Hepatocyte (in vitro differentiated cells): ENCODE results near the gene DPH2. TPM values are rescaled to one million over a fixed set of nuclear protein-coding genes. Genes with fewer than 3 reads are reported as not detected.

ENCODE experiments used
- DNase-seq: peaks from one replicate; pipeline ENCODE4 v3.0.0-alpha.2; 2016; ENCODE audit warnings: low spot score
- H2AFZ ChIP-seq: fragments of 200-600 bp; sonication (generic); 2 replicates; pipeline ENCODE4 v1.6.0; 2016; ENCODE audit warnings: antibody characterized with exemption, mild to moderate bottlenecking
- H3K27ac ChIP-seq: fragments of 200-600 bp; sonication (generic); 2 replicates; pipeline ENCODE4 v1.5.1; 2016; ENCODE audit warnings: mild to moderate bottlenecking
- H3K27me3 ChIP-seq: fragments of 200-600 bp; sonication (generic); 2 replicates; pipeline ENCODE4 v1.6.1; 2016
- H3K36me3 ChIP-seq: fragments of 200-600 bp; sonication (generic); replicated peaks from 2 replicates; pipeline ENCODE4 v1.5.1; 2016; ENCODE audit warnings: low read depth; ENCODE audit not compliant: insufficient read depth
- H3K4me1 ChIP-seq: fragments of 200-600 bp; sonication (generic); 2 replicates; pipeline ENCODE4 v1.5.1; 2016; ENCODE audit warnings: mild to moderate bottlenecking, moderate library complexity; ENCODE audit not compliant: insufficient read depth
- H3K4me2 ChIP-seq: fragments of 200-600 bp; sonication (generic); 2 replicates; pipeline ENCODE4 v1.6.0; 2016
- H3K4me3 ChIP-seq: fragments of 200-600 bp; sonication (generic); 2 replicates; pipeline ENCODE4 v1.5.1; 2016; ENCODE audit warnings: mild to moderate bottlenecking
- H3K79me2 ChIP-seq: fragments of 200-600 bp; sonication (generic); 2 replicates; pipeline ENCODE4 v1.6.0; 2017; ENCODE audit warnings: mild to moderate bottlenecking
- H3K9me2 ChIP-seq: fragments of 200-600 bp; sonication (generic); replicated peaks from 2 replicates; pipeline ENCODE4 v1.6.0; 2017; ENCODE audit warnings: mild to moderate bottlenecking; ENCODE audit not compliant: insufficient read depth
- H3K9me3 ChIP-seq: fragments of 200-600 bp; sonication (generic); 2 replicates; pipeline ENCODE4 v1.5.1; 2016; ENCODE audit warnings: low read depth, mild to moderate bottlenecking
- H4K20me1 ChIP-seq: fragments of 200-600 bp; sonication (generic); 2 replicates; pipeline ENCODE4 v1.6.0; 2016; ENCODE audit warnings: mild to moderate bottlenecking; ENCODE audit not compliant: insufficient read depth, poor library complexity, severe bottlenecking
- EZH2 ChIP-seq: fragments of 200-600 bp; sonication (generic); IDR thresholded peaks from 2 replicates; pipeline ENCODE4 v1.6.1; 2016; ENCODE audit warnings: antibody characterized with exemption, mild to moderate bottlenecking, borderline replicate concordance
- EZH2phosphoT487 ChIP-seq: fragments of 200-600 bp; sonication (generic); IDR thresholded peaks from one replicate; pipeline ENCODE4 v1.6.1; 2018; ENCODE audit warnings: antibody characterized with exemption, mild to moderate bottlenecking, low read depth, moderate library complexity; ENCODE audit not compliant: unreplicated experiment, severe bottlenecking
- WGBS: methylation state at CpG from one replicate; pipeline ENCODE4 v1.1.6; 2016; ENCODE audit warnings: low lambda C conversion rate; ENCODE audit errors: missing lambda C conversion rate; 5-methylcytosine and 5-hydroxymethylcytosine counted together
- polyA plus RNA-seq: library from polyadenylated mRNA; unstranded; fragments of >200 nt; fragmentation: Nextera tagmentation; extraction: Ambion mirVana; gene quantifications from 2 replicates; pipeline ENCODE4 v1.2.1, GENCODE V29; 2016
- total RNA-seq: library from RNA; depleted of rRNA; stranded (reverse); fragments of >200 nt; gene quantifications from 2 replicates; pipeline ENCODE4 v1.2.3, GENCODE V29; 2014
- TF ChIP-seq, protein P1 (sequence below): fragments of 200-600 bp; sonication (generic); IDR thresholded peaks from 2 replicates; pipeline ENCODE4 v1.5.1; 2016; ENCODE audit warnings: antibody characterized with exemption, mild to moderate bottlenecking; ENCODE audit not compliant: poor library complexity

Gene DPH2
- total and polyA plus RNA-seq, 2 experiments from 2014 or later = 18.6 to 21.5 TPM

DNA sequence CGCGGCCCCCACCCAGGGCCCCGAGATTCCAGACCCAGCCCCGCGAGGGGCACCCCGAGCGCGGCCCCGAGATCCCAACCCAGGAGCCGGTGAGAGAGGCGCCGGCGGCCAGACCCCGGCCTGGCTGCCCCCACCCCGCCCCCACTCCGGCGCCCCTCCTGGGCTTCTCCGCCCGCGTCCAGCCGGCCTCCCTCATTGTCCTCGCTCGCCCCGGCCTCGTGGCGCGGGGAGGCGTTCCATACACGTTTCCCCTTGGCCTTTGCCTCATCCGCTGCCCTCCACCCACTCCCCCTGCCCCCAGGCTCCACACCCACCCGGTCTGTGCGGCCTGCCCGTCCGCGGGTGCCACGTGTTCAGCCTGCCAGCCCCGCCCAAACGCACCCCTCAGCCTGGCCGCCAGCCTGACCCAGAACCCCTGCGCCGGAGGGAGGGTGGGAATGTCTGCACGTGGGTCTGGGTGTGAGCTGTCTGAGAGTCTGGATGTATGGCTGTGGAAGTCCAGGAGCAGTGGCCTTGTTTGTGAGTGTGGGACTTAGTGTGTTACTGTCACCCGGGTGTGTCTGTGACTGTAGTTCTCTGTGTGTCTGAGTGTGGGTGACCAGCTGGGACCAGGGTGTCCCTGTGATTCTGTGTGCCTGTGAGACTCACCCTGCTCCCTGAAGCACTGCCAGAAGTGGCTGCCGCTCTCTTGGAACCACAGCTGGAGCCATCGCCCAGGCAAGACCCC, 9.9 kb downstream of the DPH2 start:
- Histone ChIP-seq H3K27ac (peak overlapping the region; percentile 79), H3K79me2 (peaks cover 53% of the 10 kb centered on the region), H3K36me3 (no peaks in the 10 kb centered on the region), H3K9me2 (no peaks in the 10 kb centered on the region), H2AFZ (peak overlapping the region; percentile 52), H3K9me3 (no peaks in the 10 kb centered on the region), H3K4me1 (peaks cover 35% of the 10 kb centered on the region), H3K27me3 (no peaks in the 10 kb centered on the region), H4K20me1 (peaks cover 30% of the 10 kb centered on the region), H3K4me3 (peak overlapping the region; percentile 70), H3K4me2 (peak overlapping the region; percentile 99)
- peak; percentile 77 for DNase-seq
- 9% methylated on average over 18 of the region's 45 CpGs for WGBS
- TF ChIP-seq EZH2 (no peak), EZH2phosphoT487 (no peak)
- TF ChIP-seq, protein P1, sequence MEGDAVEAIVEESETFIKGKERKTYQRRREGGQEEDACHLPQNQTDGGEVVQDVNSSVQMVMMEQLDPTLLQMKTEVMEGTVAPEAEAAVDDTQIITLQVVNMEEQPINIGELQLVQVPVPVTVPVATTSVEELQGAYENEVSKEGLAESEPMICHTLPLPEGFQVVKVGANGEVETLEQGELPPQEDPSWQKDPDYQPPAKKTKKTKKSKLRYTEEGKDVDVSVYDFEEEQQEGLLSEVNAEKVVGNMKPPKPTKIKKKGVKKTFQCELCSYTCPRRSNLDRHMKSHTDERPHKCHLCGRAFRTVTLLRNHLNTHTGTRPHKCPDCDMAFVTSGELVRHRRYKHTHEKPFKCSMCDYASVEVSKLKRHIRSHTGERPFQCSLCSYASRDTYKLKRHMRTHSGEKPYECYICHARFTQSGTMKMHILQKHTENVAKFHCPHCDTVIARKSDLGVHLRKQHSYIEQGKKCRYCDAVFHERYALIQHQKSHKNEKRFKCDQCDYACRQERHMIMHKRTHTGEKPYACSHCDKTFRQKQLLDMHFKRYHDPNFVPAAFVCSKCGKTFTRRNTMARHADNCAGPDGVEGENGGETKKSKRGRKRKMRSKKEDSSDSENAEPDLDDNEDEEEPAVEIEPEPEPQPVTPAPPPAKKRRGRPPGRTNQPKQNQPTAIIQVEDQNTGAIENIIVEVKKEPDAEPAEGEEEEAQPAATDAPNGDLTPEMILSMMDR = no peak

- WGBS = 72% methylated on average over 13 of the region's 13 CpGs
- H3K9me3 ChIP-seq = no peaks in the 10 kb centered on the region
- peaks cover 35% of the 10 kb centered on the region for H3K4me1 ChIP-seq
- H3K9me2 ChIP-seq = no peaks in the 10 kb centered on the region
- no peaks in the 10 kb centered on the region for H3K27me3 ChIP-seq
- H2AFZ ChIP-seq = no peak overlapping the region
- DNase-seq = no peak
- peaks cover 28% of the 10 kb centered on the region for H4K20me1 ChIP-seq
- H3K27ac ChIP-seq = peak overlapping the region; percentile 79
- H3K4me3 ChIP-seq = no peak overlapping the region
- H3K79me2 ChIP-seq = peaks cover 47% of the 10 kb centered on the region
- TF ChIP-seq EZH2 (no peak), EZH2phosphoT487 (no peak)
- TF ChIP-seq, protein P1 = no peak
- H3K4me2 ChIP-seq = peak overlapping the region; percentile 99
- no peaks in the 10 kb centered on the region for H3K36me3 ChIP-seq
Observed at GRCh38 chr1:43980255-43981134, 10.7 kb downstream of the DPH2 start.

- Histone ChIP-seq H3K79me2 (peaks cover 40% of the 10 kb centered on the region), H3K4me3 (no peak overlapping the region), H3K36me3 (no peaks in the 10 kb centered on the region), H3K27ac (no peak overlapping the region), H3K9me3 (no peaks in the 10 kb centered on the region), H3K4me2 (peak overlapping the region; percentile 99), H3K4me1 (peaks cover 29% of the 10 kb centered on the region), H4K20me1 (peaks cover 21% of the 10 kb centered on the region), H3K27me3 (no peaks in the 10 kb centered on the region), H3K9me2 (no peaks in the 10 kb centered on the region), H2AFZ (no peak overlapping the region)
- no peak for DNase-seq
- 90% methylated on average over 20 of the region's 20 CpGs for WGBS
- TF ChIP-seq, protein P1 = no peak
- TF ChIP-seq EZH2phosphoT487 (no peak), EZH2 (no peak)
Observed at GRCh38 chr1:43981135-43981491, 11.3 kb downstream of the DPH2 start.
